Activated CD8-positive, alpha-beta T cell treated with anti-CD3 and anti-CD28 coated beads, Interleukin-2, amount 10 ng/mL, durations not matched to agents 7 days and 5 days (primary cell): ENCODE measurements around the gene NUDT5. TPM values are rescaled to one million over a fixed set of nuclear protein-coding genes. Genes with fewer than 3 reads are reported as not detected.
A peak's percentile ranks its signal among the peaks of the same experiment; 100 is the strongest.

Experiments used
- ATAC-seq: fragments of 150-1000 bp; cut with Tn5 transposase; one replicate; pipeline ENCODE4 v1.10.0; 2021; ENCODE audit warnings: moderate library complexity
- CTCF ChIA-PET: fragments of 350-600 bp; sonication (Branson Sonifier 250); formaldehyde crosslinking; loops from one replicate; lab custom pipeline; 2021; ENCODE audit warnings: antibody characterized with exemption; lab: Charles Lee
- POLR2A ChIA-PET: fragments of 350-600 bp; sonication (Branson Sonifier 250); formaldehyde crosslinking; loops from one replicate; lab custom pipeline; 2021; ENCODE audit warnings: antibody characterized with exemption; lab: Charles Lee
- DNase-seq: peaks from one replicate; pipeline ENCODE4 v3.0.0-alpha.2; 2020
- H3K27ac Mint-ChIP-seq: one replicate; pipeline ENCODE4 v1.8.0; 2021; ENCODE audit warnings: mild to moderate bottlenecking, mixed read lengths
- H3K27me3 Mint-ChIP-seq: one replicate; pipeline ENCODE4 v1.8.0; 2021; ENCODE audit warnings: low read depth, mixed read lengths
- H3K36me3 Mint-ChIP-seq: one replicate; pipeline ENCODE4 v1.8.0; 2021; ENCODE audit warnings: low read depth, mixed read lengths
- H3K4me1 Mint-ChIP-seq: one replicate; pipeline ENCODE4 v1.8.0; 2021; ENCODE audit warnings: low read depth, mixed read lengths
- H3K4me3 Mint-ChIP-seq: one replicate; pipeline ENCODE4 v1.8.0; 2021; ENCODE audit warnings: mild to moderate bottlenecking, mixed read lengths
- H3K9me3 Mint-ChIP-seq: one replicate; pipeline ENCODE4 v1.8.0; 2022; ENCODE audit warnings: mixed read lengths; ENCODE audit not compliant: insufficient read depth
- total RNA-seq, 2 experiments: library from RNA; stranded (reverse); gene quantifications; one replicate each; pipeline ENCODE4 v1.2.3, GENCODE V29; 2021

The NUDT5 gene
- total RNA-seq, 2 experiments from 2014 or later, result 94.8 to 97.8 TPM

GRCh38 chr10:12162927-12163326 lies 32.8 kb downstream of the NUDT5 start:
- H3K27me3 Mint-ChIP-seq, result no peaks in the 10 kb centered on the region
- H3K4me1 Mint-ChIP-seq, result no peaks in the 10 kb centered on the region
- no peaks in the 10 kb centered on the region for H3K9me3 Mint-ChIP-seq
- ChIA-PET POLR2A (no interaction called here), CTCF (no interaction called here)
- no peak for ATAC-seq
- no peak for DNase-seq
- H3K27ac Mint-ChIP-seq, result no peak overlapping the region
- H3K4me3 Mint-ChIP-seq, result no peak overlapping the region
- peaks cover 47% of the 10 kb centered on the region for H3K36me3 Mint-ChIP-seq

- H3K4me1 Mint-ChIP-seq, result no peaks in the 10 kb centered on the region
- no peaks in the 10 kb centered on the region for H3K9me3 Mint-ChIP-seq
- CTCF ChIA-PET, result no interaction called here
- POLR2A ChIA-PET, result no interaction called here
- H3K27ac Mint-ChIP-seq, result no peak overlapping the region
- H3K36me3 Mint-ChIP-seq, result peaks cover 40% of the 10 kb centered on the region
- DNase-seq, result no peak
- ATAC-seq, result no peak
- H3K4me3 Mint-ChIP-seq, result no peak overlapping the region
- H3K27me3 Mint-ChIP-seq, result no peaks in the 10 kb centered on the region
Observed at GRCh38 chr10:12160664-12161063, 35.0 kb downstream of the NUDT5 start.

- ATAC-seq, result no peak
- H3K36me3 Mint-ChIP-seq, result peaks cover 28% of the 10 kb centered on the region
- CTCF ChIA-PET, result no interaction called here
Observed at GRCh38 chr10:12158111-12158510, 37.6 kb downstream of the NUDT5 start.

GRCh38 chr10:12156367-12157123 lies 39.1 kb downstream of the NUDT5 start:
- Mint-ChIP-seq H3K4me3 (no peak overlapping the region), H3K36me3 (peaks cover 19% of the 10 kb centered on the region), H3K9me3 (no peaks in the 10 kb centered on the region), H3K27ac (no peak overlapping the region), H3K4me1 (no peaks in the 10 kb centered on the region), H3K27me3 (no peaks in the 10 kb centered on the region)
- CTCF ChIA-PET, result no interaction called here
- no peak for DNase-seq
- no peak for ATAC-seq
- POLR2A ChIA-PET, result no interaction called here

More at GRCh38 chr10:12158111-12158510, 37.6 kb downstream of the NUDT5 start:
- no peak overlapping the region for H3K4me3 Mint-ChIP-seq
- H3K27me3 Mint-ChIP-seq, result no peaks in the 10 kb centered on the region
- H3K4me1 Mint-ChIP-seq, result no peaks in the 10 kb centered on the region
- POLR2A ChIA-PET, result interaction anchor here (0.6 kb wide), 1 partner anchor 14 kb away, joined by 4 read pairs; no protein-coding TSS in a partner anchor
- DNase-seq, result no peak
- no peaks in the 10 kb centered on the region for H3K9me3 Mint-ChIP-seq
- H3K27ac Mint-ChIP-seq, result no peak overlapping the region

GRCh38 chr10:12154516-12154915 lies 41.2 kb downstream of the NUDT5 start:
- POLR2A ChIA-PET, result no interaction called here
- no peak overlapping the region for H3K4me3 Mint-ChIP-seq
- CTCF ChIA-PET, result interaction anchor here (1.2 kb wide), 1 partner anchor 9 kb away, joined by 3 read pairs; no protein-coding TSS in a partner anchor

GRCh38 chr10:12150163-12150562 lies 45.5 kb downstream of the NUDT5 start:
- no peaks in the 10 kb centered on the region for H3K4me1 Mint-ChIP-seq
- no peaks in the 10 kb centered on the region for H3K9me3 Mint-ChIP-seq
- no peak overlapping the region for H3K27ac Mint-ChIP-seq
- no peak overlapping the region for H3K4me3 Mint-ChIP-seq
- no peaks in the 10 kb centered on the region for H3K27me3 Mint-ChIP-seq
- DNase-seq, result no peak
- ChIA-PET POLR2A (no interaction called here), CTCF (interaction anchor here (1.0 kb wide), 1 partner anchor 10 kb away, joined by 3 read pairs; no protein-coding TSS in a partner anchor)
- peaks cover 26% of the 10 kb centered on the region for H3K36me3 Mint-ChIP-seq
- no peak for ATAC-seq

More at GRCh38 chr10:12154516-12154915, 41.2 kb downstream of the NUDT5 start:
- DNase-seq, result no peak
- no peak for ATAC-seq
- Mint-ChIP-seq H3K9me3 (no peaks in the 10 kb centered on the region), H3K4me1 (no peaks in the 10 kb centered on the region), H3K27ac (no peak overlapping the region), H3K27me3 (no peaks in the 10 kb centered on the region), H3K36me3 (peaks cover 19% of the 10 kb centered on the region)

GRCh38 chr10:12144538-12144937 lies 51.2 kb downstream of the NUDT5 start:
- Mint-ChIP-seq H3K36me3 (peaks cover 34% of the 10 kb centered on the region), H3K27me3 (no peaks in the 10 kb centered on the region), H3K4me1 (no peaks in the 10 kb centered on the region), H3K9me3 (no peaks in the 10 kb centered on the region), H3K27ac (no peak overlapping the region), H3K4me3 (no peak overlapping the region)
- ChIA-PET CTCF (interaction anchor here (1.0 kb wide), 1 partner anchor 14 kb away, joined by 3 read pairs; no protein-coding TSS in a partner anchor), POLR2A (interaction anchor here (0.9 kb wide), 1 partner anchor 103 kb away, joined by 3 read pairs; no protein-coding TSS in a partner anchor)
- DNase-seq (no peak), ATAC-seq (no peak)

GRCh38 chr10:12140038-12140437 lies 55.7 kb downstream of the NUDT5 start:
- ATAC-seq (no peak), DNase-seq (no peak)
- H3K27ac Mint-ChIP-seq, result no peak overlapping the region
- H3K4me1 Mint-ChIP-seq, result no peaks in the 10 kb centered on the region
- no peaks in the 10 kb centered on the region for H3K27me3 Mint-ChIP-seq
- ChIA-PET POLR2A (interaction anchor here (0.8 kb wide), 1 partner anchor 39 kb away, joined by 3 read pairs; no protein-coding TSS in a partner anchor), CTCF (interaction anchor here (0.6 to 1.0 kb wide), 2 partner anchors 10 kb away, joined by 3 to 4 read pairs; no protein-coding TSS in a partner anchor)
- peaks cover 39% of the 10 kb centered on the region for H3K36me3 Mint-ChIP-seq
- H3K4me3 Mint-ChIP-seq, result no peak overlapping the region
- H3K9me3 Mint-ChIP-seq, result no peaks in the 10 kb centered on the region

- DNase-seq (no peak), ATAC-seq (no peak)
- H3K27ac Mint-ChIP-seq, result no peak overlapping the region
- H3K4me1 Mint-ChIP-seq, result peaks cover 4% of the 10 kb centered on the region
- peaks cover 28% of the 10 kb centered on the region for H3K36me3 Mint-ChIP-seq
- H3K4me3 Mint-ChIP-seq, result no peak overlapping the region
- ChIA-PET CTCF (interaction anchor here (1.0 to 1.3 kb wide), 3 partner anchors 10 to 67 kb away, joined by 3 to 5 read pairs (median 4); partner anchors contain the start of gene DHTKD1), POLR2A (no interaction called here)
- no peaks in the 10 kb centered on the region for H3K9me3 Mint-ChIP-seq
- no peaks in the 10 kb centered on the region for H3K27me3 Mint-ChIP-seq
Observed at GRCh38 chr10:12135631-12136030, 60.1 kb downstream of the NUDT5 start.

- peaks cover 9% of the 10 kb centered on the region for H3K36me3 Mint-ChIP-seq
- CTCF ChIA-PET, result interaction anchor here (0.6 to 1.5 kb wide), 12 partner anchors 9 to 143 kb away, joined by 3 to 6 read pairs (median 4); partner anchors contain the start of genes CDC123 and NUDT5
- POLR2A ChIA-PET, result interaction anchor here (0.8 to 1.2 kb wide), 4 partner anchors 16 to 88 kb away, joined by 3 to 7 read pairs (median 6); partner anchors contain the start of genes CDC123, NUDT5 and UPF2
- no peaks in the 10 kb centered on the region for H3K9me3 Mint-ChIP-seq
- DNase-seq, result peak; percentile 64
- ATAC-seq, result peak; percentile 22
- H3K4me1 Mint-ChIP-seq, result peaks cover 17% of the 10 kb centered on the region
- H3K27me3 Mint-ChIP-seq, result no peaks in the 10 kb centered on the region
- peak overlapping the region; percentile 72 for H3K27ac Mint-ChIP-seq
- H3K4me3 Mint-ChIP-seq, result peak overlapping the region; percentile 84
Observed at GRCh38 chr10:12130237-12130872, 65.3 kb downstream of the NUDT5 start.

GRCh38 chr10:12129222-12130111 lies 66.2 kb downstream of the NUDT5 start, which contains the start of gene SEC61A2:
SEC61A2 (plus strand) TSS chr10:12129677; CDS start chr10:12129788, 111 bp downstream.
- DNase-seq (peak; percentile 97), ATAC-seq (peak; percentile 96)
- Mint-ChIP-seq H3K27ac (peak within 1 kb of the TSS; percentile 80), H3K4me3 (peak within 1 kb of the TSS; percentile 84), H3K27me3 (no peaks in the 10 kb centered on the region), H3K36me3 (peaks cover 11% of the 10 kb centered on the region), H3K4me1 (peaks cover 17% of the 10 kb centered on the region), H3K9me3 (no peaks in the 10 kb centered on the region)
- ChIA-PET POLR2A (interaction anchor here (0.7 to 1.9 kb wide), 6 partner anchors 17 to 87 kb away, joined by 3 to 11 read pairs (median 6); partner anchors contain the start of genes CDC123, NUDT5 and UPF2), CTCF (interaction anchor here (0.6 to 1.5 kb wide), 9 partner anchors 8 to 142 kb away, joined by 3 to 6 read pairs (median 4); partner anchors contain the start of genes CDC123 and NUDT5)
